ENCODE data around the gene DCC.

The DCC gene

GRCh38 chr18:52319424-52319983 is 20.5 kb upstream of the DCC start:
- Histone ChIP-seq H3K4me2 (ENCODE audit: low read length) (no peak overlapping the region), H3K9ac (no peak overlapping the region), H3K9me3 (ENCODE audit: control insufficient read depth, low read length) (no peaks in the 10 kb centered on the region), H3K4me3 (ENCODE audit: low read depth, low read length) (no peak overlapping the region), H3K79me2 (no peaks in the 10 kb centered on the region), H3K4me1 (no peaks in the 10 kb centered on the region), H2AFZ (no peak overlapping the region), H3K36me3 (ENCODE audit: control insufficient read depth, insufficient read depth, low read length) (no peaks in the 10 kb centered on the region), H3K27me3 (ENCODE audit: control insufficient read depth, insufficient read depth, low read length) (no peaks in the 10 kb centered on the region), H3K27ac (no peak overlapping the region)
- TF ChIP-seq CTCF (IDR thresholded peaks at IDR 0.05): no peak

GRCh38 chr18:52322307-52322706 is 17.7 kb upstream of the DCC start:
- no peak overlapping the region for H2AFZ ChIP-seq
- no peaks in the 10 kb centered on the region for H3K4me1 ChIP-seq
- no peaks in the 10 kb centered on the region for H3K9me3 ChIP-seq (ENCODE audit: control insufficient read depth, low read length)
- no peak overlapping the region for H3K9ac ChIP-seq
- H3K79me2 ChIP-seq: no peaks in the 10 kb centered on the region
- TF ChIP-seq CTCF (IDR thresholded peaks at IDR 0.05): no peak
- no peaks in the 10 kb centered on the region for H3K27me3 ChIP-seq (ENCODE audit: control insufficient read depth, insufficient read depth, low read length)
- no peak overlapping the region for H3K27ac ChIP-seq
- no peaks in the 10 kb centered on the region for H3K36me3 ChIP-seq (ENCODE audit: control insufficient read depth, insufficient read depth, low read length)
- no peak overlapping the region for H3K4me3 ChIP-seq (ENCODE audit: low read depth, low read length)
- no peak overlapping the region for H3K4me2 ChIP-seq (ENCODE audit: low read length)

- TF ChIP-seq CTCF (IDR thresholded peaks at IDR 0.05): no peak
- H3K9ac ChIP-seq: no peak overlapping the region
- no peak overlapping the region for H2AFZ ChIP-seq
- H3K4me2 ChIP-seq (ENCODE audit: low read length): no peak overlapping the region
- H3K4me1 ChIP-seq: no peaks in the 10 kb centered on the region
- no peaks in the 10 kb centered on the region for H3K79me2 ChIP-seq
- no peaks in the 10 kb centered on the region for H3K36me3 ChIP-seq (ENCODE audit: control insufficient read depth, insufficient read depth, low read length)
- H3K27ac ChIP-seq: no peak overlapping the region
- H3K4me3 ChIP-seq (ENCODE audit: low read depth, low read length): no peak overlapping the region
- no peaks in the 10 kb centered on the region for H3K27me3 ChIP-seq (ENCODE audit: control insufficient read depth, insufficient read depth, low read length)
- no peaks in the 10 kb centered on the region for H3K9me3 ChIP-seq (ENCODE audit: control insufficient read depth, low read length)
These were observed 16.2 kb upstream of the DCC start for GRCh38 chr18:52323802-52324201.

GRCh38 chr18:52325997-52326396 is 14.0 kb upstream of the DCC start:
- H3K9me3 ChIP-seq (ENCODE audit: control insufficient read depth, low read length): no peaks in the 10 kb centered on the region
- no peak overlapping the region for H3K27ac ChIP-seq
- H3K4me1 ChIP-seq: no peaks in the 10 kb centered on the region
- H2AFZ ChIP-seq: no peak overlapping the region
- no peak for TF ChIP-seq CTCF (IDR thresholded peaks at IDR 0.05)
- no peak overlapping the region for H3K4me2 ChIP-seq (ENCODE audit: low read length)
- H3K9ac ChIP-seq: no peak overlapping the region
- no peak overlapping the region for H3K4me3 ChIP-seq (ENCODE audit: low read depth, low read length)
- no peaks in the 10 kb centered on the region for H3K36me3 ChIP-seq (ENCODE audit: control insufficient read depth, insufficient read depth, low read length)
- H3K79me2 ChIP-seq: no peaks in the 10 kb centered on the region
- no peaks in the 10 kb centered on the region for H3K27me3 ChIP-seq (ENCODE audit: control insufficient read depth, insufficient read depth, low read length)

- no peak for TF ChIP-seq CTCF (IDR thresholded peaks at IDR 0.05)
- Histone ChIP-seq H3K4me3 (ENCODE audit: low read depth, low read length) (no peak overlapping the region), H3K9me3 (ENCODE audit: control insufficient read depth, low read length) (no peaks in the 10 kb centered on the region), H3K9ac (no peak overlapping the region), H3K27me3 (ENCODE audit: control insufficient read depth, insufficient read depth, low read length) (no peaks in the 10 kb centered on the region), H3K79me2 (no peaks in the 10 kb centered on the region), H3K36me3 (ENCODE audit: control insufficient read depth, insufficient read depth, low read length) (no peaks in the 10 kb centered on the region), H2AFZ (no peak overlapping the region), H3K27ac (no peak overlapping the region), H3K4me2 (ENCODE audit: low read length) (no peak overlapping the region), H3K4me1 (no peaks in the 10 kb centered on the region)
These were observed 6.1 kb upstream of the DCC start for GRCh38 chr18:52333860-52334259.
